Fibroblast of mammary gland (primary cell): Measurements from ENCODE around the gene GAR1.
"Not testable (repeated sequence)": the region's sequence is repeated elsewhere in the genome, so short reads cannot be mapped to it uniquely, and the experiment has no call there.

ENCODE experiments used
- DNase-seq: peaks from one replicate; pipeline ENCODE4 v3.0.0-alpha.2; 2010; ENCODE audit warnings: low read depth
- H3K4me3 ChIP-seq: 2 replicates; pipeline ENCODE4 v1.5.1; 2011; ENCODE audit warnings: low read depth, mild to moderate bottlenecking, low read length, moderate library complexity; ENCODE audit not compliant: control insufficient read depth
- TF ChIP-seq, protein P1 (sequence below): conservative IDR thresholded peaks from 2 replicates; pipeline ENCODE4 v1.5.1; 2011; ENCODE audit warnings: low read depth, low read length, inconsistent platforms; ENCODE audit not compliant: control insufficient read depth, insufficient read depth

The GAR1 gene

DNA sequence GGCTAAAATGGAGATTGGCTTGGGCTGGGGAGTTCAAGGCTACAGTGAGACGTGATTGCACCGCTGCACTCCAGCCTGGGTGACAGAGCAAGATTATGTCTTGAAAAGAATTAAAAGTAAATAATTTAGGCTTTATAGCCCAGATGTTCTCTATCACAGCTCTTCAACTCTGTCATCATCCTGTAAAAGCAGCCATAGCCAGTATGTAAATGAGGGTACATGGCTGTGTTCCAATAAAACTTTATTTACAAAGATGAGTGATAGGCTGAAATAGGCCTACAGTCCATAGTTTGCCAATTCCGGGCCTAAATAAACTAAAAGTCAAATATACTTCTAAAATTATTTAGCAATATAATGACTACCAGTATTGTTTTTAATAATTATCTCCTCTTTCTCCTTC, 21.4 kb downstream of the GAR1 start:
- DNase-seq, result no peak
- TF ChIP-seq, protein P1, sequence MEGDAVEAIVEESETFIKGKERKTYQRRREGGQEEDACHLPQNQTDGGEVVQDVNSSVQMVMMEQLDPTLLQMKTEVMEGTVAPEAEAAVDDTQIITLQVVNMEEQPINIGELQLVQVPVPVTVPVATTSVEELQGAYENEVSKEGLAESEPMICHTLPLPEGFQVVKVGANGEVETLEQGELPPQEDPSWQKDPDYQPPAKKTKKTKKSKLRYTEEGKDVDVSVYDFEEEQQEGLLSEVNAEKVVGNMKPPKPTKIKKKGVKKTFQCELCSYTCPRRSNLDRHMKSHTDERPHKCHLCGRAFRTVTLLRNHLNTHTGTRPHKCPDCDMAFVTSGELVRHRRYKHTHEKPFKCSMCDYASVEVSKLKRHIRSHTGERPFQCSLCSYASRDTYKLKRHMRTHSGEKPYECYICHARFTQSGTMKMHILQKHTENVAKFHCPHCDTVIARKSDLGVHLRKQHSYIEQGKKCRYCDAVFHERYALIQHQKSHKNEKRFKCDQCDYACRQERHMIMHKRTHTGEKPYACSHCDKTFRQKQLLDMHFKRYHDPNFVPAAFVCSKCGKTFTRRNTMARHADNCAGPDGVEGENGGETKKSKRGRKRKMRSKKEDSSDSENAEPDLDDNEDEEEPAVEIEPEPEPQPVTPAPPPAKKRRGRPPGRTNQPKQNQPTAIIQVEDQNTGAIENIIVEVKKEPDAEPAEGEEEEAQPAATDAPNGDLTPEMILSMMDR, result no peak
- no peak overlapping the region for H3K4me3 ChIP-seq

DNA sequence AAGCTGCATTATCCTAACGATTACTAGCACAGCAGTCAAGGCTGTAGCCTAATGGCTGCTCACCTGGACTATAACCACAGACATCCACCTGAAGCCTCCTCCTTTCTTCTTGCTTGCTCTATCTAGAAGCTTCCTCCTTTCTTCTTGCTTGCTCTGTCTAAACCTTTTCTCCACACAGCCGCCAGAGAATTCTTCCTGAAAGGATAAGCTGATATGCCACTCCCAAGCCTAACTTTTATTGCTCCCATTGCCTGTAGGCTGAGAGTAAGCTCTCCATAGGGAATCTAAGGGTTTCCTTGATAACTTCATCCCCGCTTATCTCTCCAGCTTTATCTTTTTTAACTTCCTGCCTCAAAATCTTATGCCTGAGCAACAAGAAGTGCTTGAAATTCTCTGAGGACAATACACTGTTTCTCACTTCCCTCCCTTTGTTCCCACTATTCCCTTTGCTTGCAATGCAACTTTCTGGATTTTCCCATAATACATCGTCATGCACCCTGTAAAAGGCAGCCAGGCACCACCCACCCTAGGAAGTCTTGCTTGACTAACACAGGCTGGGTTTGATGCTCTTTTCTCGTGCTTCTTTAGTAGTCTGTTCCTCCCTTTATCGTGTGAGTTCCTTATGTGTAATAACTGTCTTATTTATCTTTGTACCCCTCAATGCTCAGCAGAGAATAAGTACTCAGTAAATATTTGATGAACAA, 31.0 kb downstream of the GAR1 start:
- DNase-seq, result no peak
- H3K4me3 ChIP-seq, result no peak overlapping the region
- TF ChIP-seq, protein P1, result no peak

DNA sequence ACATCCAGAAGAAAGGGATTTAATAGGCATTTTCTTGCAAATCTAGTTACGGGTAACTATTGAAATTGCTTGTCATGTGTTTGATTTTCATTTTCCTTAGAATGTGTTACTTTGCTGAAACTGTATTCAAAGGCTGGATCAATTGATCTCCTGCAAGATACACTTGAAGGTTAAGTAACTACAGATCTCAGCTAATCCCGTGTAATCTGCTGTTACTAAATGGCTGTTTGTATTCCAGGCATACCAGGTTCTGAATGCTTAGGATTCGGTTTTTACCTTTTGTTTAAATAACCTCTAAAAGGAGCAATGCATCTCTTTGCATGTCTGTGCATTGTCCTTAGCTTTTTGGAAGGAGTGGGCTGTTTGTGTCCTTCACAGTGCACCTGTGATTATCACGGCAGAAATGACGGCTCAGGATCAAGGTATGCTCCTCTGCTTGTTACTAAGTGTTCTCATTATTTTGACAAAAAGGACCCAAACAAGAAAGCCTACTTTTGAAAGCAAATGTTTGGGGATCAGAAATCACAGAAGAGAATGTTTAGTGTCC, 32.4 kb downstream of the GAR1 start, which contains the start of gene LRIT3:
TSS of gene LRIT3 (plus strand) at position 212 of the 547 bp plus-strand sequence. CDS start at position 307, 95 bp downstream.
- no peak for DNase-seq
- TF ChIP-seq, protein P1, result no peak
- H3K4me3 ChIP-seq, result no peak within 1 kb of the TSS

DNA sequence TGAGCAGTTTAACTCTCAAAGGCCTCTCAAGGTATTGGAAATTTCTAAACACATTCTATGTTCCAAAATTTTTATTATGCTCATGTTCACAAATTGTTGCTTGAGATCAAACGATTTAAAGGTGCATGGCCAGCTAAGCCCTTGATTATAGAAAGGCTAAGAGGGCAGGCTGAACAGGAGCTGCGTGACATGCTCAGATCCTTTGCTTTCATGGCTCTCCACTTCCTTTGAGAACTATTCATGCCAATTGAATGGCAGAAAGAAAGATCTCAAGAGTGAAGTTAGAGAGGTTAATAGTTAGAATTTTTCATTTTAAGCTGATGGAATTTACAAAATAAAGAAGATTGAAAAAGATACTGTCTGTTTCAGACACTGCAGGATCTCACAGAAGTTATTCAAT, 32.9 kb downstream of the GAR1 start:
- DNase-seq, result no peak
- TF ChIP-seq, protein P1, result no peak
- no peak overlapping the region for H3K4me3 ChIP-seq

- H3K4me3 ChIP-seq, result no peak overlapping the region
- TF ChIP-seq, protein P1, result no peak
- DNase-seq, result no peak
Measured at GRCh38 chr4:109850601-109851000, 35.0 kb downstream of the GAR1 start.

GRCh38 chr4:109859426-109860300, 44.1 kb downstream of the GAR1 start:
- not testable (repeated sequence) for H3K4me3 ChIP-seq

DNA sequence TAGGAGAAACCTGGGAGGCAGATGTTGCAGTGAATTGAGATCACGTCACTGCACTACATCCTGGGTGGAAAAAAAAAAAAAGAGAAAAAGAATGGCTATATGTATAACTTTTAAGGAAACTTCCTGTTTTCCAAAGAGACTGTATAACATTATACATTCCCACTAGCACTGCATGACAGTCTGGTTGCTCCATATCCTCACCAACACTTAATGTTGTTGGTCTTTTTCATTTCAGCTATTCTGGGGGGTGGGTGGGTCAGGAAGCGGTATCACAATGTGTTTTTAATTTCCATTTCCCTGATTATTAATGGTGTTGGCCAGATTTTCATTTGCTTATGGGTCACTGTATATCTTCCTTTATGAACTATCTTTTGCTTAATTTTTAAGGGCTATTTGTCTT, 45.7 kb downstream of the GAR1 start:
- TF ChIP-seq, protein P1, result no peak
- no peak for DNase-seq
- H3K4me3 ChIP-seq, result no peak overlapping the region

More at GRCh38 chr4:109859426-109860300, 44.1 kb downstream of the GAR1 start:
- DNase-seq, result not testable (repeated sequence)
